WTC11 (cell line): ENCODE data around the gene SND1. TPM values are rescaled to one million over a fixed set of nuclear protein-coding genes. Genes with fewer than 3 reads are reported as not detected.
A peak's percentile ranks its signal among the peaks of the same experiment; 100 is the strongest.

ENCODE experiments used
- ATAC-seq: fragments of 200-7000 bp; cut with Tn5 transposase; 2 replicates; pipeline ENCODE4 v1.10.0; 2021; ENCODE audit warnings: mild to moderate bottlenecking, moderate library complexity
- CTCF ChIA-PET: fragments of 300-600 bp; sonication (Branson Sonifier 250); formaldehyde crosslinking; loops from one replicate; lab custom pipeline; 2021; ENCODE audit warnings: antibody characterized with exemption; lab: Charles Lee
- POLR2A ChIA-PET: fragments of 350-600 bp; sonication (Branson Sonifier 250); formaldehyde crosslinking; loops from one replicate; lab custom pipeline; 2021; ENCODE audit warnings: antibody characterized with exemption; lab: Charles Lee
- DNase-seq: peaks from one replicate; pipeline ENCODE4 v3.0.0; 2021; ENCODE audit warnings: low spot score
- H3K27ac Mint-ChIP-seq: 2 replicates; pipeline ENCODE4 v1.8.0; 2021; ENCODE audit warnings: mixed read lengths
- H3K27me3 Mint-ChIP-seq: 2 replicates; pipeline ENCODE4 v1.8.0; 2021; ENCODE audit warnings: low read depth, mild to moderate bottlenecking, moderate library complexity, mixed read lengths
- H3K36me3 Mint-ChIP-seq: 2 replicates; pipeline ENCODE4 v1.8.0; 2021; ENCODE audit warnings: mixed read lengths
- H3K4me1 Mint-ChIP-seq: 2 replicates; pipeline ENCODE4 v1.8.0; 2022; ENCODE audit warnings: mixed read lengths
- H3K4me3 Mint-ChIP-seq: 2 replicates; pipeline ENCODE4 v1.8.0; 2021; ENCODE audit warnings: mild to moderate bottlenecking, moderate library complexity, mixed read lengths
- H3K9me3 Mint-ChIP-seq: 2 replicates; pipeline ENCODE4 v1.8.0; 2021; ENCODE audit warnings: mixed read lengths
- ATF1 ChIP-seq: sonication (generic); formaldehyde crosslinking; IDR thresholded peaks from 2 replicates; pipeline ENCODE4 v1.8.1; 2023; ENCODE audit warnings: mild to moderate bottlenecking, moderate library complexity, missing genetic modification reagents
- EMX1 ChIP-seq: fragments of 250-450 bp; sonication (Bioruptor Pico); IDR thresholded peaks from 2 replicates; pipeline ENCODE4 v1.8.0; 2021; ENCODE audit warnings: mild to moderate bottlenecking
- ESRRA ChIP-seq: sonication (generic); formaldehyde crosslinking; IDR thresholded peaks from 2 replicates; pipeline ENCODE4 v1.8.1; 2022; ENCODE audit warnings: mild to moderate bottlenecking, missing genetic modification reagents, borderline replicate concordance
- GABPB1 ChIP-seq: sonication (generic); formaldehyde crosslinking; IDR thresholded peaks from 2 replicates; pipeline ENCODE4 v1.8.1; 2023; ENCODE audit warnings: mild to moderate bottlenecking, missing genetic modification reagents
- GTF2I ChIP-seq: fragments of 250-450 bp; sonication (Bioruptor Pico); conservative IDR thresholded peaks from 2 replicates; pipeline ENCODE4 v1.4.0; 2021; ENCODE audit warnings: mild to moderate bottlenecking
- JAZF1 ChIP-seq: fragments of 250-450 bp; sonication (Bioruptor Pico); IDR thresholded peaks from 2 replicates; pipeline ENCODE4 v1.9.0; 2021; ENCODE audit warnings: moderate library complexity, mild to moderate bottlenecking, inconsistent platforms
- NFATC4 ChIP-seq: fragments of 250-450 bp; sonication (Bioruptor Pico); IDR thresholded peaks from 2 replicates; pipeline ENCODE4 v1.9.0; 2021; ENCODE audit warnings: mild to moderate bottlenecking
- NFYB ChIP-seq: sonication (generic); formaldehyde crosslinking; conservative IDR thresholded peaks from 2 replicates; pipeline ENCODE4 v1.8.0; 2022; ENCODE audit warnings: low read depth, missing genetic modification reagents
- RORB ChIP-seq: fragments of 250-450 bp; sonication (Bioruptor Pico); IDR thresholded peaks from 2 replicates; pipeline ENCODE4 v1.9.0; 2021; ENCODE audit warnings: mild to moderate bottlenecking
- SMAD3 ChIP-seq: sonication (generic); formaldehyde crosslinking; IDR thresholded peaks from 2 replicates; pipeline ENCODE4 v1.8.0; 2022; ENCODE audit warnings: missing genetic modification reagents, mild to moderate bottlenecking, borderline replicate concordance
- TCF7 ChIP-seq: sonication (generic); formaldehyde crosslinking; IDR thresholded peaks from 2 replicates; pipeline ENCODE4 v1.8.0; 2022; ENCODE audit warnings: mild to moderate bottlenecking, low read depth, missing genetic modification reagents, moderate library complexity
- TEAD4 ChIP-seq: sonication (generic); formaldehyde crosslinking; IDR thresholded peaks from 2 replicates; pipeline ENCODE4 v1.8.0; 2022; ENCODE audit warnings: mild to moderate bottlenecking, missing genetic modification reagents
- total RNA-seq: library from RNA; stranded (reverse); gene quantifications from 3 replicates; pipeline ENCODE4 v1.2.3, GENCODE V29; 2021
- TF ChIP-seq, protein P1 (sequence below): sonication (generic); formaldehyde crosslinking; conservative IDR thresholded peaks from 2 replicates; pipeline ENCODE4 v1.8.1; 2022; ENCODE audit warnings: mild to moderate bottlenecking, missing genetic modification reagents
- TF ChIP-seq, protein P2 (sequence below): sonication (generic); formaldehyde crosslinking; IDR thresholded peaks from 2 replicates; pipeline ENCODE4 v1.8.0; 2023; ENCODE audit warnings: missing genetic modification reagents
- TF ChIP-seq, protein P3 (sequence below): sonication (generic); formaldehyde crosslinking; IDR thresholded peaks from 2 replicates; pipeline ENCODE4 v1.8.1; 2022; ENCODE audit warnings: missing genetic modification reagents, borderline replicate concordance
- TF ChIP-seq, protein P4 (sequence below): sonication (generic); formaldehyde crosslinking; IDR thresholded peaks from 2 replicates; pipeline ENCODE4 v1.8.0; 2023; ENCODE audit warnings: missing genetic modification reagents, mild to moderate bottlenecking, borderline replicate concordance
- TF ChIP-seq, protein P5 (sequence below): sonication (generic); formaldehyde crosslinking; IDR thresholded peaks from 2 replicates; pipeline ENCODE4 v1.8.0; 2023; ENCODE audit warnings: mild to moderate bottlenecking, missing genetic modification reagents
- TF ChIP-seq, protein P6 (sequence below): sonication (generic); formaldehyde crosslinking; IDR thresholded peaks from 2 replicates; pipeline ENCODE4 v1.8.1; 2023; ENCODE audit warnings: mild to moderate bottlenecking, missing genetic modification reagents, borderline replicate concordance
- TF ChIP-seq, protein P7 (sequence below): sonication (generic); formaldehyde crosslinking; IDR thresholded peaks from 2 replicates; pipeline ENCODE4 v1.8.1; 2023; ENCODE audit warnings: mild to moderate bottlenecking, missing genetic modification reagents

Gene SND1
- total RNA-seq, 1 experiment from 2014 or later = 261 TPM

DNA sequence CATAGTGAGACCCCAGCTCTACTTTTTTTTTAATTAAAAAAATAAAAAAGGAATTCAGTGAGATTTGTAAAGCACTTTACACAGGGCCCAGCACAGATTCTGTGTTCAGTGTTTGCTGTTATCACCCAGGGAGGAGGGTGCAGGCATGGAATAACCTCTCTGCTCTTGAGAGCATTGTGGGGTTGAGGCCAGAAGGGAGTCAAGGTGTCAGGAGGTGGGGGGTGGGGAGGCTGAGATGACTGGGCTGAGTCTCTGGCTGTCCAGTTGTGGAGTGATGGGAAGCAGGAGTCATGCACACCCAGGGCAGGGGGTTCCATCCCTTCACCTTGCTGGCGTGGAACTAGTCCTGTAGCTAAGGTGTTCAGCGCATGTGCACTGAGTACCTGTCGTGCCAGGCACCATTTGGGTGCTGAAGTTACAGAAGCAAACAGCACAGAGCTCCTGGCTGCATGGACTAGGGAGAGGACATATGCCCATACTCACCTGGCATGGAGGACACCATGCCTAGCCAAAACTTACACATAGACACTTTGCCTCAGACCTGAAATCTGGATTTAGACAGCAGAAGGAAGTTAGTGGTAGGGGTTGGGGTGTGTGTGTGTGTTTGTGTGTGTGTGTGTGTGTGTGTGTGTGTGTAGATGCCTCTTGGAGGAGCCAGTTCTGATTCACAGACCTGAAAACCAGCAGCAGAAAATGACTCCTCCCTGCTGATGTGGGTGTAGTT, 448.4 kb downstream of the SND1 start:
- Mint-ChIP-seq H3K27ac (peak overlapping the region; percentile 7; the same call in 1 of the 2 replicates), H3K36me3 (no peaks in the 10 kb centered on the region), H3K4me3 (no peak overlapping the region), H3K9me3 (no peaks in the 10 kb centered on the region), H3K27me3 (peaks cover 32% of the 10 kb centered on the region), H3K4me1 (peaks cover 15% of the 10 kb centered on the region)
- ATAC-seq (no peak), DNase-seq (no peak)
- CTCF ChIA-PET = interaction anchor here (1.2 to 9.1 kb wide), 2 partner anchors 81 to 108 kb away, joined by 3 to 133 read pairs; no protein-coding TSS in a partner anchor
- POLR2A ChIA-PET = no interaction called here
- TF ChIP-seq JAZF1 (CRISPR knock-in tag) (no peak), NFATC4 (CRISPR knock-in tag) (no peak), GTF2I (no peak), GABPB1 (no peak), ATF1 (no peak), ESRRA (CRISPR knock-in tag) (no peak), EMX1 (CRISPR knock-in tag) (no peak), TCF7 (CRISPR knock-in tag) (no peak), SMAD3 (CRISPR knock-in tag) (no peak), TEAD4 (no peak), RORB (CRISPR knock-in tag) (no peak), NFYB (CRISPR knock-in tag) (no peak)
- TF ChIP-seq, protein P1, sequence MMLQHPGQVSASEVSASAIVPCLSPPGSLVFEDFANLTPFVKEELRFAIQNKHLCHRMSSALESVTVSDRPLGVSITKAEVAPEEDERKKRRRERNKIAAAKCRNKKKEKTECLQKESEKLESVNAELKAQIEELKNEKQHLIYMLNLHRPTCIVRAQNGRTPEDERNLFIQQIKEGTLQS (CRISPR knock-in tag) = no peak
- TF ChIP-seq, protein P2, sequence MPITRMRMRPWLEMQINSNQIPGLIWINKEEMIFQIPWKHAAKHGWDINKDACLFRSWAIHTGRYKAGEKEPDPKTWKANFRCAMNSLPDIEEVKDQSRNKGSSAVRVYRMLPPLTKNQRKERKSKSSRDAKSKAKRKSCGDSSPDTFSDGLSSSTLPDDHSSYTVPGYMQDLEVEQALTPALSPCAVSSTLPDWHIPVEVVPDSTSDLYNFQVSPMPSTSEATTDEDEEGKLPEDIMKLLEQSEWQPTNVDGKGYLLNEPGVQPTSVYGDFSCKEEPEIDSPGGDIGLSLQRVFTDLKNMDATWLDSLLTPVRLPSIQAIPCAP = no peak
- TF ChIP-seq, protein P3, sequence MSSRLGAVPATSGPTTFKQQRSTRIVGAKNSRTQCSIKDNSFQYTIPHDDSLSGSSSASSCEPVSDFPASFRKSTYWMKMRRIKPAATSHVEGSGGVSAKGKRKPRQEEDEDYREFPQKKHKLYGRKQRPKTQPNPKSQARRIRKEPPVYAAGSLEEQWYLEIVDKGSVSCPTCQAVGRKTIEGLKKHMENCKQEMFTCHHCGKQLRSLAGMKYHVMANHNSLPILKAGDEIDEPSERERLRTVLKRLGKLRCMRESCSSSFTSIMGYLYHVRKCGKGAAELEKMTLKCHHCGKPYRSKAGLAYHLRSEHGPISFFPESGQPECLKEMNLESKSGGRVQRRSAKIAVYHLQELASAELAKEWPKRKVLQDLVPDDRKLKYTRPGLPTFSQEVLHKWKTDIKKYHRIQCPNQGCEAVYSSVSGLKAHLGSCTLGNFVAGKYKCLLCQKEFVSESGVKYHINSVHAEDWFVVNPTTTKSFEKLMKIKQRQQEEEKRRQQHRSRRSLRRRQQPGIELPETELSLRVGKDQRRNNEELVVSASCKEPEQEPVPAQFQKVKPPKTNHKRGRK = no peak
- TF ChIP-seq, protein P4, sequence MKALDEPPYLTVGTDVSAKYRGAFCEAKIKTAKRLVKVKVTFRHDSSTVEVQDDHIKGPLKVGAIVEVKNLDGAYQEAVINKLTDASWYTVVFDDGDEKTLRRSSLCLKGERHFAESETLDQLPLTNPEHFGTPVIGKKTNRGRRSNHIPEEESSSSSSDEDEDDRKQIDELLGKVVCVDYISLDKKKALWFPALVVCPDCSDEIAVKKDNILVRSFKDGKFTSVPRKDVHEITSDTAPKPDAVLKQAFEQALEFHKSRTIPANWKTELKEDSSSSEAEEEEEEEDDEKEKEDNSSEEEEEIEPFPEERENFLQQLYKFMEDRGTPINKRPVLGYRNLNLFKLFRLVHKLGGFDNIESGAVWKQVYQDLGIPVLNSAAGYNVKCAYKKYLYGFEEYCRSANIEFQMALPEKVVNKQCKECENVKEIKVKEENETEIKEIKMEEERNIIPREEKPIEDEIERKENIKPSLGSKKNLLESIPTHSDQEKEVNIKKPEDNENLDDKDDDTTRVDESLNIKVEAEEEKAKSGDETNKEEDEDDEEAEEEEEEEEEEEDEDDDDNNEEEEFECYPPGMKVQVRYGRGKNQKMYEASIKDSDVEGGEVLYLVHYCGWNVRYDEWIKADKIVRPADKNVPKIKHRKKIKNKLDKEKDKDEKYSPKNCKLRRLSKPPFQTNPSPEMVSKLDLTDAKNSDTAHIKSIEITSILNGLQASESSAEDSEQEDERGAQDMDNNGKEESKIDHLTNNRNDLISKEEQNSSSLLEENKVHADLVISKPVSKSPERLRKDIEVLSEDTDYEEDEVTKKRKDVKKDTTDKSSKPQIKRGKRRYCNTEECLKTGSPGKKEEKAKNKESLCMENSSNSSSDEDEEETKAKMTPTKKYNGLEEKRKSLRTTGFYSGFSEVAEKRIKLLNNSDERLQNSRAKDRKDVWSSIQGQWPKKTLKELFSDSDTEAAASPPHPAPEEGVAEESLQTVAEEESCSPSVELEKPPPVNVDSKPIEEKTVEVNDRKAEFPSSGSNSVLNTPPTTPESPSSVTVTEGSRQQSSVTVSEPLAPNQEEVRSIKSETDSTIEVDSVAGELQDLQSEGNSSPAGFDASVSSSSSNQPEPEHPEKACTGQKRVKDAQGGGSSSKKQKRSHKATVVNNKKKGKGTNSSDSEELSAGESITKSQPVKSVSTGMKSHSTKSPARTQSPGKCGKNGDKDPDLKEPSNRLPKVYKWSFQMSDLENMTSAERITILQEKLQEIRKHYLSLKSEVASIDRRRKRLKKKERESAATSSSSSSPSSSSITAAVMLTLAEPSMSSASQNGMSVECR = no peak
- TF ChIP-seq, protein P5, sequence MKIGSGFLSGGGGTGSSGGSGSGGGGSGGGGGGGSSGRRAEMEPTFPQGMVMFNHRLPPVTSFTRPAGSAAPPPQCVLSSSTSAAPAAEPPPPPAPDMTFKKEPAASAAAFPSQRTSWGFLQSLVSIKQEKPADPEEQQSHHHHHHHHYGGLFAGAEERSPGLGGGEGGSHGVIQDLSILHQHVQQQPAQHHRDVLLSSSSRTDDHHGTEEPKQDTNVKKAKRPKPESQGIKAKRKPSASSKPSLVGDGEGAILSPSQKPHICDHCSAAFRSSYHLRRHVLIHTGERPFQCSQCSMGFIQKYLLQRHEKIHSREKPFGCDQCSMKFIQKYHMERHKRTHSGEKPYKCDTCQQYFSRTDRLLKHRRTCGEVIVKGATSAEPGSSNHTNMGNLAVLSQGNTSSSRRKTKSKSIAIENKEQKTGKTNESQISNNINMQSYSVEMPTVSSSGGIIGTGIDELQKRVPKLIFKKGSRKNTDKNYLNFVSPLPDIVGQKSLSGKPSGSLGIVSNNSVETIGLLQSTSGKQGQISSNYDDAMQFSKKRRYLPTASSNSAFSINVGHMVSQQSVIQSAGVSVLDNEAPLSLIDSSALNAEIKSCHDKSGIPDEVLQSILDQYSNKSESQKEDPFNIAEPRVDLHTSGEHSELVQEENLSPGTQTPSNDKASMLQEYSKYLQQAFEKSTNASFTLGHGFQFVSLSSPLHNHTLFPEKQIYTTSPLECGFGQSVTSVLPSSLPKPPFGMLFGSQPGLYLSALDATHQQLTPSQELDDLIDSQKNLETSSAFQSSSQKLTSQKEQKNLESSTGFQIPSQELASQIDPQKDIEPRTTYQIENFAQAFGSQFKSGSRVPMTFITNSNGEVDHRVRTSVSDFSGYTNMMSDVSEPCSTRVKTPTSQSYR (CRISPR knock-in tag) = no peak
- TF ChIP-seq, protein P6, sequence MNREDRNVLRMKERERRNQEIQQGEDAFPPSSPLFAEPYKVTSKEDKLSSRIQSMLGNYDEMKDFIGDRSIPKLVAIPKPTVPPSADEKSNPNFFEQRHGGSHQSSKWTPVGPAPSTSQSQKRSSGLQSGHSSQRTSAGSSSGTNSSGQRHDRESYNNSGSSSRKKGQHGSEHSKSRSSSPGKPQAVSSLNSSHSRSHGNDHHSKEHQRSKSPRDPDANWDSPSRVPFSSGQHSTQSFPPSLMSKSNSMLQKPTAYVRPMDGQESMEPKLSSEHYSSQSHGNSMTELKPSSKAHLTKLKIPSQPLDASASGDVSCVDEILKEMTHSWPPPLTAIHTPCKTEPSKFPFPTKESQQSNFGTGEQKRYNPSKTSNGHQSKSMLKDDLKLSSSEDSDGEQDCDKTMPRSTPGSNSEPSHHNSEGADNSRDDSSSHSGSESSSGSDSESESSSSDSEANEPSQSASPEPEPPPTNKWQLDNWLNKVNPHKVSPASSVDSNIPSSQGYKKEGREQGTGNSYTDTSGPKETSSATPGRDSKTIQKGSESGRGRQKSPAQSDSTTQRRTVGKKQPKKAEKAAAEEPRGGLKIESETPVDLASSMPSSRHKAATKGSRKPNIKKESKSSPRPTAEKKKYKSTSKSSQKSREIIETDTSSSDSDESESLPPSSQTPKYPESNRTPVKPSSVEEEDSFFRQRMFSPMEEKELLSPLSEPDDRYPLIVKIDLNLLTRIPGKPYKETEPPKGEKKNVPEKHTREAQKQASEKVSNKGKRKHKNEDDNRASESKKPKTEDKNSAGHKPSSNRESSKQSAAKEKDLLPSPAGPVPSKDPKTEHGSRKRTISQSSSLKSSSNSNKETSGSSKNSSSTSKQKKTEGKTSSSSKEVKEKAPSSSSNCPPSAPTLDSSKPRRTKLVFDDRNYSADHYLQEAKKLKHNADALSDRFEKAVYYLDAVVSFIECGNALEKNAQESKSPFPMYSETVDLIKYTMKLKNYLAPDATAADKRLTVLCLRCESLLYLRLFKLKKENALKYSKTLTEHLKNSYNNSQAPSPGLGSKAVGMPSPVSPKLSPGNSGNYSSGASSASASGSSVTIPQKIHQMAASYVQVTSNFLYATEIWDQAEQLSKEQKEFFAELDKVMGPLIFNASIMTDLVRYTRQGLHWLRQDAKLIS (CRISPR knock-in tag) = no peak
- TF ChIP-seq, protein P7, sequence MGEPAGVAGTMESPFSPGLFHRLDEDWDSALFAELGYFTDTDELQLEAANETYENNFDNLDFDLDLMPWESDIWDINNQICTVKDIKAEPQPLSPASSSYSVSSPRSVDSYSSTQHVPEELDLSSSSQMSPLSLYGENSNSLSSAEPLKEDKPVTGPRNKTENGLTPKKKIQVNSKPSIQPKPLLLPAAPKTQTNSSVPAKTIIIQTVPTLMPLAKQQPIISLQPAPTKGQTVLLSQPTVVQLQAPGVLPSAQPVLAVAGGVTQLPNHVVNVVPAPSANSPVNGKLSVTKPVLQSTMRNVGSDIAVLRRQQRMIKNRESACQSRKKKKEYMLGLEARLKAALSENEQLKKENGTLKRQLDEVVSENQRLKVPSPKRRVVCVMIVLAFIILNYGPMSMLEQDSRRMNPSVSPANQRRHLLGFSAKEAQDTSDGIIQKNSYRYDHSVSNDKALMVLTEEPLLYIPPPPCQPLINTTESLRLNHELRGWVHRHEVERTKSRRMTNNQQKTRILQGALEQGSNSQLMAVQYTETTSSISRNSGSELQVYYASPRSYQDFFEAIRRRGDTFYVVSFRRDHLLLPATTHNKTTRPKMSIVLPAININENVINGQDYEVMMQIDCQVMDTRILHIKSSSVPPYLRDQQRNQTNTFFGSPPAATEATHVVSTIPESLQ (CRISPR knock-in tag) = no peak
